ENCODE data around the gene NDUFS1. TPM values are rescaled to one million over a fixed set of nuclear protein-coding genes. Genes with fewer than 3 reads are reported as not detected.

The NDUFS1 gene
- total and polyA plus RNA-seq, 2 of the 4 experiments (the other 2 are of a cell fraction) = 72.1 to 118 TPM

DNA sequence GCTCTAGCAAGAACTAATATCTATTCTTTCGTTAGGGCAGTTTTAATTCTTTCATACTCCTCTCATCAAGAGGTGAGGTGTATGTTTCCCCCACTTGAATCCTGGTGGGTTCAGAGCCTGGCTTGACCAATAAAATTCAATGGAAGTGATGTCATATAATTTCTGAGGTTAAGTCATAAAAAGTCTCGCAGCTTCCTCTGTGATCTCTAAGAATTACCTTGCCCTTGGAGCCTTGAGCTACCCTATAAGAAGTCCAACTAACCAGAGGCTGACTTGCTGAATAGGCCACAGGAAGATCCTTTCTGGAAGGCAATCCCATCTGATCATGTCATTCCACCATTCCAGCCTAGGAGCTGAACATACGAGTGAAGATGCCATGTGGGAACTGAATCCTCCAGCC, 47.1 kb downstream of the NDUFS1 start:
- no peak for DNase-seq
- no peaks in the 10 kb centered on the region for H3K9me1 ChIP-seq (ENCODE audit: insufficient read depth, low read length)
- no peak for TF ChIP-seq POLR2A (IDR thresholded peaks at IDR 0.05; ENCODE audit: low read depth, low read length)
- no peak for TF ChIP-seq RAD21 (IDR thresholded peaks at IDR 0.05; ENCODE audit: low read length)
- no peak for TF ChIP-seq MAFK (IDR thresholded peaks at IDR 0.05; ENCODE audit: low read depth, low read length)
- TF ChIP-seq FOS (IDR thresholded peaks at IDR 0.05; ENCODE audit: low read depth, low read length) = no peak
- BruUV-seq (replicated peaks) = no TSS peak
- no peak overlapping the region for H3K14ac ChIP-seq (replicated peaks; ENCODE audit: low read depth, low read length)
- H3K4me2 ChIP-seq (ENCODE audit: low read depth, low read length) = no peak overlapping the region
- no peak overlapping the region for H4K91ac ChIP-seq (ENCODE audit: insufficient read depth, low read depth, low read length)
- no peak; the same call in 1 of the 2 replicates for ATAC-seq (ENCODE audit: low read depth)
- no peak overlapping the region for H3K4ac ChIP-seq (ENCODE audit: low read depth, low read length)
- peaks cover 2% of the 10 kb centered on the region for H3K4me1 ChIP-seq (ENCODE audit: control insufficient read depth, insufficient read depth, low read length)
- ChIA-PET POLR2A (ENCODE audit: unreplicated experiment) (no interaction called here), CTCF (no interaction called here)
- in situ Hi-C loops (cut with MboI; ENCODE audit: low sequenced_read_pairs) = no loop called here
- WGBS, 2 experiments (ENCODE audit: extremely low coverage in 2 of 2, insufficient read length in 1 of 2) = no CpG with 5 or more reads among the region's 3 CpGs
- H2AK9ac ChIP-seq (replicated peaks; ENCODE audit: low read depth, low read length, poor library complexity) = no peak overlapping the region
- H2BK15ac ChIP-seq (ENCODE audit: low read depth, low read length) = no peak overlapping the region
- dilution Hi-C loops (cut with HindIII; ENCODE audit: low sequenced_read_pairs, unreplicated experiment) = no loop called here
- no peak overlapping the region for H2AFZ ChIP-seq (replicated peaks; ENCODE audit: low read length, poor library complexity)
- no peak overlapping the region for H3K27ac ChIP-seq (ENCODE audit: insufficient read depth, low read length)
- H4K8ac ChIP-seq (ENCODE audit: low read depth in 2 of 2, low read length in 2 of 2) = no peak overlapping the region
- H3K56ac ChIP-seq (ENCODE audit: extremely low read depth, insufficient read depth, low read length) = no peak overlapping the region
- H3K79me1 ChIP-seq (ENCODE audit: low read depth in 1 of 2, low read length in 2 of 2) = no peaks in the 10 kb centered on the region
- peaks cover 2% of the 10 kb centered on the region; the same call in 1 of the 2 replicates for H3K36me3 ChIP-seq (ENCODE audit: control insufficient read depth, insufficient read depth, low read length)
- H2AK5ac ChIP-seq (ENCODE audit: low read depth, low read length) = no peak overlapping the region
- no peak overlapping the region for H2BK5ac ChIP-seq (ENCODE audit: low read depth, low read length, poor library complexity, severe bottlenecking)
- H3K4me3 ChIP-seq (ENCODE audit: insufficient read depth, low read depth, low read length) = no peak overlapping the region
- no peaks in the 10 kb centered on the region for H4K20me1 ChIP-seq (ENCODE audit: insufficient read depth, low read length)
- no peak overlapping the region for H3K23ac ChIP-seq (ENCODE audit: low read depth, low read length)
- no peak overlapping the region for H3K9ac ChIP-seq (ENCODE audit: low read depth, low read length)
- no peaks in the 10 kb centered on the region for H3K27me3 ChIP-seq (ENCODE audit: control insufficient read depth, insufficient read depth, low read length)
- H3K18ac ChIP-seq (ENCODE audit: low read depth, low read length) = no peak overlapping the region
- H4K5ac ChIP-seq (ENCODE audit: low read depth, low read length) = no peak overlapping the region
- H2BK20ac ChIP-seq (ENCODE audit: low read depth, low read length) = no peak overlapping the region
- intact Hi-C loops (cut with micrococcal nuclease) = no loop called here
- H2BK120ac ChIP-seq (ENCODE audit: low read depth, low read length) = no peak overlapping the region
- H3K9me3 ChIP-seq (ENCODE audit: control insufficient read depth, insufficient read depth, low read length) = no peaks in the 10 kb centered on the region

Measured in IMR-90 (cell line).